Stimulated activated CD8-positive, alpha-beta memory T cell treated with anti-CD3 and anti-CD28 coated beads, Interleukin-15, amount 100 ng/mL, for 1 hour (primary cell): ENCODE data around the gene NTRK3.

Experiments used
- DNase-seq: peaks from one replicate; pipeline ENCODE4 v3.0.0-alpha.2; 2020; ENCODE audit warnings: low read depth

The NTRK3 gene

GRCh38 chr15:88179562-88179961 is 77.0 kb downstream of the NTRK3 start:
- DNase-seq = no peak

GRCh38 chr15:88178631-88179030 is 77.9 kb downstream of the NTRK3 start:
- no peak for DNase-seq

GRCh38 chr15:88177451-88177850 is 79.1 kb downstream of the NTRK3 start:
- DNase-seq = no peak

- no peak for DNase-seq
Observed at GRCh38 chr15:88174571-88174970, 82.0 kb downstream of the NTRK3 start.

GRCh38 chr15:88166082-88166993 is 90.2 kb downstream of the NTRK3 start:
- no peak for DNase-seq

- no peak for DNase-seq
Observed at GRCh38 chr15:88161636-88162035, 94.9 kb downstream of the NTRK3 start.

- no peak for DNase-seq
Observed at GRCh38 chr15:88155310-88155709, 101.2 kb downstream of the NTRK3 start.

- no peak for DNase-seq
Observed at GRCh38 chr15:88152672-88153071, 103.9 kb downstream of the NTRK3 start.

- DNase-seq = no peak
Observed at GRCh38 chr15:88147760-88148159, 108.8 kb downstream of the NTRK3 start.

GRCh38 chr15:88144921-88145653 is 111.5 kb downstream of the NTRK3 start:
- DNase-seq = no peak

GRCh38 chr15:88142121-88142520 is 114.4 kb downstream of the NTRK3 start:
- DNase-seq = no peak

GRCh38 chr15:88141269-88141889 is 115.2 kb downstream of the NTRK3 start:
- no peak for DNase-seq

- DNase-seq = no peak
Observed at GRCh38 chr15:88140398-88140797, 116.1 kb downstream of the NTRK3 start.

- no peak for DNase-seq
Observed at GRCh38 chr15:88139936-88140335, 116.6 kb downstream of the NTRK3 start.

- no peak for DNase-seq
Observed at GRCh38 chr15:88133795-88134194, 122.7 kb downstream of the NTRK3 start.

- no peak for DNase-seq
Observed at GRCh38 chr15:88132499-88132898, 124.0 kb downstream of the NTRK3 start.

GRCh38 chr15:88131937-88132336 is 124.6 kb downstream of the NTRK3 start:
- no peak for DNase-seq

- no peak for DNase-seq
Observed at GRCh38 chr15:88127432-88127790, 129.1 kb downstream of the NTRK3 start.

GRCh38 chr15:88126695-88127431 is 129.7 kb downstream of the NTRK3 start:
- DNase-seq = no peak

- no peak for DNase-seq
Observed at GRCh38 chr15:88125576-88125975, 131.0 kb downstream of the NTRK3 start.

- no peak for DNase-seq
Observed at GRCh38 chr15:88124199-88124598, 132.3 kb downstream of the NTRK3 start.

GRCh38 chr15:88121968-88122530 is 134.5 kb downstream of the NTRK3 start:
- DNase-seq = no peak
